Keratinocyte (primary cell): ENCODE results near the gene TCTN1. TPM values are rescaled to one million over a fixed set of nuclear protein-coding genes. Genes with fewer than 3 reads are reported as not detected.

Experiments
- DNase-seq: peaks from one replicate; pipeline ENCODE4 v3.0.0-alpha.2; 2011; ENCODE audit warnings: low read depth, missing footprints, low spot score
- FAIRE-seq: peaks from 2 replicates; lab custom pipeline; 2011; peaks lifted over from hg19 to GRCh38; lab: Jason Lieb, UNC
- H2AFZ ChIP-seq: 2 replicates; pipeline ENCODE4 v1.6.0; 2012; ENCODE audit warnings: low read length, control low read depth, inconsistent platforms; ENCODE audit not compliant: control insufficient read depth
- H3K27ac ChIP-seq: 2 replicates; pipeline ENCODE4 v1.5.1; 2011; ENCODE audit warnings: low read length; ENCODE audit not compliant: control insufficient read depth, insufficient read depth
- H3K27me3 ChIP-seq: 3 replicates; pipeline ENCODE4 v1.6.0; 2011; ENCODE audit warnings: low read length; ENCODE audit not compliant: control insufficient read depth, insufficient read depth; ENCODE audit errors: extremely low read depth
- H3K36me3 ChIP-seq, 2 experiments: 2 replicates in 1 of 2; 3 replicates in 1 of 2; pipeline ENCODE4 v1.5.1; 2011; ENCODE audit warnings: low read length in 2 of 2, mild to moderate bottlenecking in 1 of 2; ENCODE audit not compliant: control insufficient read depth in 2 of 2, insufficient read depth in 2 of 2; ENCODE audit errors: extremely low read depth in 1 of 2
- H3K4me1 ChIP-seq: 3 replicates; pipeline ENCODE4 v1.5.1; 2011; ENCODE audit warnings: low read length; ENCODE audit not compliant: control insufficient read depth, insufficient read depth; ENCODE audit errors: extremely low read depth
- H3K4me2 ChIP-seq: 3 replicates; pipeline ENCODE4 v1.6.0; 2011; ENCODE audit warnings: low read depth, low read length; ENCODE audit not compliant: control insufficient read depth, insufficient read depth; ENCODE audit errors: extremely low read depth
- H3K4me3 ChIP-seq, 3 experiments: fragments of 200-600 bp in 1 of 3; sonication (generic) in 1 of 3; 2 replicates in 2 of 3; 3 replicates in 1 of 3; pipeline ENCODE4 v1.5.1; 2011 to 2016; ENCODE audit warnings: low read length in 3 of 3, mild to moderate bottlenecking in 3 of 3, control low read depth in 2 of 3, inconsistent platforms in 1 of 3, low read depth in 1 of 3, mixed read lengths in 1 of 3, mixed run types in 1 of 3, moderate library complexity in 1 of 3; ENCODE audit not compliant: control insufficient read depth in 2 of 3, insufficient read depth in 2 of 3; ENCODE audit errors: extremely low read depth in 1 of 3
- H3K79me2 ChIP-seq: 2 replicates; pipeline ENCODE4 v1.6.0; 2012; ENCODE audit warnings: low read length; ENCODE audit not compliant: control insufficient read depth, insufficient read depth
- H3K9ac ChIP-seq: 3 replicates; pipeline ENCODE4 v1.6.0; 2011; ENCODE audit warnings: low read length; ENCODE audit not compliant: control insufficient read depth, insufficient read depth; ENCODE audit errors: extremely low read depth
- H3K9me1 ChIP-seq: 3 replicates; pipeline ENCODE4 v1.6.0; 2011; ENCODE audit warnings: low read length; ENCODE audit not compliant: control insufficient read depth, insufficient read depth; ENCODE audit errors: extremely low read depth
- H3K9me3 ChIP-seq: 2 replicates; pipeline ENCODE4 v1.5.1; 2012; ENCODE audit warnings: low read depth, low read length; ENCODE audit not compliant: control insufficient read depth
- H4K20me1 ChIP-seq: 3 replicates; pipeline ENCODE4 v1.6.0; 2011; ENCODE audit warnings: low read length; ENCODE audit not compliant: control insufficient read depth, insufficient read depth; ENCODE audit errors: extremely low read depth
- CTCF ChIP-seq, 3 experiments: IDR thresholded peaks in 1 of 3; conservative IDR thresholded peaks in 1 of 3; optimal IDR thresholded peaks in 1 of 3; 2 replicates in 2 of 3; 3 replicates in 1 of 3; pipeline versions ENCODE3 to v1.5.1; 2011; ENCODE audit warnings: low read length in 3 of 3, mild to moderate bottlenecking in 3 of 3, moderate library complexity in 2 of 3, control low read depth in 1 of 3, inconsistent platforms in 1 of 3; ENCODE audit not compliant: insufficient read depth in 2 of 3; ENCODE audit errors: extremely low read depth in 1 of 3
- EZH2 ChIP-seq: IDR thresholded peaks from one replicate; pipeline ENCODE4 v1.6.1; 2012; ENCODE audit warnings: inconsistent platforms, mild to moderate bottlenecking, low read length, moderate library complexity
- dilution Hi-C: fragments of 300-500 bp; cut with MboI; formaldehyde crosslinking; loops from one replicate; pipeline ENCODE4 v1.7.0; 2020; ENCODE audit warnings: low sequenced_read_pairs; ENCODE audit not compliant: extremely low pct_ligation_motif_present
- polyA plus RNA-seq, 5 experiments: library from polyadenylated mRNA; depleted of rRNA in 3 of 5; stranded (reverse) in 3 of 5; stranded (forward) in 1 of 5; unstranded in 1 of 5; fragments of >200 nt; gene quantifications; 1 replicate in 1 of 5; 2 replicates in 3 of 5; 3 replicates in 1 of 5; pipeline versions ENCODE4 v1.2.1 to v1.2.3, GENCODE V29; 2011 to 2012; ENCODE audit warnings: missing spikeins in 2 of 5, low read depth in 1 of 5, low replicate concordance in 1 of 5

TCTN1 gene
- polyA plus RNA-seq, 1 donor (not counting 4 experiments of a cell fraction or from before 2014, with no cell fraction given), result 30.6 TPM

- H3K36me3 ChIP-seq, result no peaks in the 10 kb centered on the region
- dilution Hi-C loops, result no loop called here
These were observed 54.7 kb downstream of the TCTN1 start for GRCh38 chr12:110668480-110669192.

DNA sequence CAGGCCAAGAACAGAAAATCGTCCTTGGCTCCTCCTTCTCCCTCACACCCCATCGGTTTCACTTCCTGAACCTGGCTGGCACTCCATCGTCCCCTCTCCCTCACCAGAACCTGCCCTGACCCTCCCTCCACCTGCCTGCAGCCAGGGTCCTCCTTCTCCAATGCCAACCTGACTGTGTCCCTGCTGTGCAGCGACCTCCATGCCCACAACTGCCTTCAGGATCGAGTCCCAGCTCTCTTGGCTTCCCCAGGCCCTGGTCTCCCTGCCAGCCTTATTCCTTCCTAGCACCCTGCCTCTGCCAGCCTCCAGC lies 55.2 kb downstream of the TCTN1 start:
- Histone ChIP-seq H4K20me1 (no peaks in the 10 kb centered on the region), H3K4me3 (no peak overlapping the region), H3K27ac (no peak overlapping the region), H3K27me3 (peaks cover 3% of the 10 kb centered on the region), H3K9ac (no peak overlapping the region), H3K9me1 (no peaks in the 10 kb centered on the region), H3K4me1 (no peaks in the 10 kb centered on the region), H3K79me2 (no peaks in the 10 kb centered on the region), H2AFZ (no peak overlapping the region), H3K9me3 (no peaks in the 10 kb centered on the region), H3K36me3 (no peaks in the 10 kb centered on the region), H3K4me2 (no peak overlapping the region)
- DNase-seq, result no peak
- TF ChIP-seq CTCF (optimal IDR thresholded peaks at IDR 0.05 in 1 of 3, IDR thresholded peaks at IDR 0.05 in 1 of 3, conservative IDR thresholded peaks at IDR 0.05 in 1 of 3; ENCODE audit: extremely low read depth in 1 of 3, insufficient read depth in 2 of 3, low read length in 3 of 3), result no peak
- TF ChIP-seq EZH2, result no peak
- dilution Hi-C loops, result no loop called here
- no peak for FAIRE-seq

More at GRCh38 chr12:110668480-110669192, 54.7 kb downstream of the TCTN1 start:
- Histone ChIP-seq H3K27ac (no peak overlapping the region), H3K9me3 (no peaks in the 10 kb centered on the region), H3K4me2 (no peak overlapping the region), H3K9ac (no peak overlapping the region), H3K4me1 (no peaks in the 10 kb centered on the region), H4K20me1 (no peaks in the 10 kb centered on the region), H2AFZ (no peak overlapping the region), H3K9me1 (no peaks in the 10 kb centered on the region), H3K4me3 (no peak overlapping the region), H3K27me3 (peaks cover 3% of the 10 kb centered on the region), H3K79me2 (no peaks in the 10 kb centered on the region)
- TF ChIP-seq CTCF (optimal IDR thresholded peaks at IDR 0.05 in 1 of 3, IDR thresholded peaks at IDR 0.05 in 1 of 3, conservative IDR thresholded peaks at IDR 0.05 in 1 of 3; ENCODE audit: extremely low read depth in 1 of 3, insufficient read depth in 2 of 3, low read length in 3 of 3) (no peak), EZH2 (no peak)
- DNase-seq, result no peak
- FAIRE-seq, result no peak
